Chondrocyte (in vitro differentiated cells): ENCODE data around the gene CNTD1. TPM values are rescaled to one million over a fixed set of nuclear protein-coding genes. Genes with fewer than 3 reads are reported as not detected.
"Not testable (repeated sequence)": the region's sequence is repeated elsewhere in the genome, so short reads cannot be mapped to it uniquely, and the experiment has no call there.

Source experiments
- DNase-seq: peaks from one replicate; pipeline ENCODE4 v3.0.0; 2021; ENCODE audit warnings: mixed read lengths, low spot score
- H3K27ac Mint-ChIP-seq: one replicate; pipeline ENCODE4 v1.8.0; 2021; ENCODE audit warnings: mild to moderate bottlenecking, moderate library complexity, mixed read lengths; ENCODE audit not compliant: unreplicated experiment
- H3K27me3 Mint-ChIP-seq: 2 replicates; pipeline ENCODE4 v1.8.0; 2021; ENCODE audit warnings: low read depth, mixed read lengths
- H3K36me3 Mint-ChIP-seq: 2 replicates; pipeline ENCODE4 v1.8.0; 2021; ENCODE audit warnings: low read depth, mixed read lengths
- H3K4me1 Mint-ChIP-seq: 2 replicates; pipeline ENCODE4 v1.8.0; 2021; ENCODE audit warnings: low read depth, mild to moderate bottlenecking, mixed read lengths
- H3K4me3 Mint-ChIP-seq: one replicate; pipeline ENCODE4 v1.8.0; 2021; ENCODE audit warnings: mild to moderate bottlenecking, moderate library complexity, mixed read lengths; ENCODE audit not compliant: unreplicated experiment
- H3K9me3 Mint-ChIP-seq: 2 replicates; pipeline ENCODE4 v1.8.0; 2021; ENCODE audit warnings: low read depth, mixed read lengths
- CTCF ChIP-seq: fragments of 200-600 bp; sonication (generic); IDR thresholded peaks from 2 replicates; pipeline ENCODE4 v1.5.0; 2021; ENCODE audit warnings: antibody characterized with exemption, mild to moderate bottlenecking, moderate library complexity
- microRNA-seq: library from miRNA; unstranded; fragments of <30 nt; microRNA quantifications from one replicate; pipeline ENCODE4 v1.2.0, GENCODE V29; 2020; ENCODE audit warnings: borderline number of aligned reads
- total RNA-seq: library from RNA; stranded (reverse); gene quantifications from 3 replicates; pipeline ENCODE4 v1.2.1, GENCODE V29; 2021

Gene CNTD1
- total RNA-seq, 1 donor from 2014 or later = not detected

- no peak for TF ChIP-seq CTCF
- no peaks in the 10 kb centered on the region for H3K27me3 Mint-ChIP-seq
- peak overlapping the region; percentile 31 for H3K4me3 Mint-ChIP-seq
- no peaks in the 10 kb centered on the region for H3K9me3 Mint-ChIP-seq
- H3K4me1 Mint-ChIP-seq = peaks cover 15% of the 10 kb centered on the region
- no peak overlapping the region for H3K27ac Mint-ChIP-seq
- DNase-seq = no peak
- H3K36me3 Mint-ChIP-seq = no peaks in the 10 kb centered on the region
These were observed 55.5 kb downstream of the CNTD1 start for GRCh38 chr17:42853968-42854790.

- H3K9me3 Mint-ChIP-seq = no peaks in the 10 kb centered on the region
- TF ChIP-seq CTCF = no peak
- no peak for DNase-seq
- no peak overlapping the region for H3K27ac Mint-ChIP-seq
- H3K4me3 Mint-ChIP-seq = no peak overlapping the region
- H3K27me3 Mint-ChIP-seq = no peaks in the 10 kb centered on the region
- H3K36me3 Mint-ChIP-seq = no peaks in the 10 kb centered on the region
- peaks cover 10% of the 10 kb centered on the region for H3K4me1 Mint-ChIP-seq
These were observed 56.5 kb downstream of the CNTD1 start for GRCh38 chr17:42855048-42855596.

- H3K4me1 Mint-ChIP-seq, H3K36me3 Mint-ChIP-seq, DNase-seq, H3K27me3 Mint-ChIP-seq, H3K27ac Mint-ChIP-seq, H3K4me3 Mint-ChIP-seq, H3K9me3 Mint-ChIP-seq: not testable (repeated sequence)
These were observed 57.4 kb downstream of the CNTD1 start for GRCh38 chr17:42856093-42856492.

GRCh38 chr17:42856516-42856915, 57.9 kb downstream of the CNTD1 start:
- DNase-seq, H3K27ac Mint-ChIP-seq, H3K4me1 Mint-ChIP-seq, H3K4me3 Mint-ChIP-seq, H3K36me3 Mint-ChIP-seq, H3K27me3 Mint-ChIP-seq, H3K9me3 Mint-ChIP-seq: not testable (repeated sequence)

- H3K27ac Mint-ChIP-seq = no peak overlapping the region
- H3K36me3 Mint-ChIP-seq = no peaks in the 10 kb centered on the region
- TF ChIP-seq CTCF = no peak
- no peak overlapping the region for H3K4me3 Mint-ChIP-seq
- no peaks in the 10 kb centered on the region for H3K9me3 Mint-ChIP-seq
- no peaks in the 10 kb centered on the region for H3K27me3 Mint-ChIP-seq
- no peaks in the 10 kb centered on the region for H3K4me1 Mint-ChIP-seq
- DNase-seq = no peak
These were observed 58.7 kb downstream of the CNTD1 start for GRCh38 chr17:42857389-42857788.

Small RNAs within 50 kb of the gene (microRNA-seq; reads per million reads assigned to microRNA genes)
- gene MIR6781 = not detected

Other genes starting within 250 kb of the CNTD1 start
- 1.4 to 2.6 TPM (median 1.4 TPM) in 3 replicates for gene HSD17B1, start 245.9 kb upstream of the CNTD1 start, total RNA-seq
- gene COASY, start 236.7 kb upstream of the CNTD1 start, total RNA-seq = 31.2 to 57.3 TPM (median 37.1 TPM) in 3 replicates
- 30.1 to 37.0 TPM (median 30.3 TPM) in 3 replicates for gene MLX, start 231.8 kb upstream of the CNTD1 start, total RNA-seq
- 4.9 to 13.0 TPM (median 6.1 TPM) in 3 replicates for gene PSMC3IP, start 221.1 kb upstream of the CNTD1 start, total RNA-seq
- gene RETREG3, start 189.5 kb upstream of the CNTD1 start, total RNA-seq = 50.4 to 62.9 TPM (median 61.8 TPM) in 3 replicates
- 41.1 to 70.4 TPM (median 41.6 TPM) in 3 replicates for gene TUBG1, start 189.2 kb upstream of the CNTD1 start, total RNA-seq
- 26.2 to 36.5 TPM (median 29.2 TPM) in 3 replicates for gene TUBG2, start 139.6 kb upstream of the CNTD1 start, total RNA-seq
- gene PLEKHH3, start 121.9 kb upstream of the CNTD1 start, total RNA-seq = 23.7 to 41.5 TPM (median 38.7 TPM) in 3 replicates
- 1.2 to 1.8 TPM (median 1.6 TPM) in 3 replicates for gene CCR10, start 117.0 kb upstream of the CNTD1 start, total RNA-seq
- gene CNTNAP1, start 116.3 kb upstream of the CNTD1 start, total RNA-seq = 22.8 to 43.6 TPM (median 42.1 TPM) in 3 replicates
- gene EZH1, start 53.8 kb upstream of the CNTD1 start, total RNA-seq = 22.2 to 25.6 TPM (median 22.4 TPM) in 3 replicates
- 0.63 to 4.9 TPM (median 3.9 TPM) in 3 replicates for gene RAMP2, start 37.6 kb upstream of the CNTD1 start, total RNA-seq
- gene VPS25, start 25.4 kb upstream of the CNTD1 start, total RNA-seq = 52.5 to 63.9 TPM (median 55.1 TPM) in 3 replicates
- gene WNK4, start 18.3 kb upstream of the CNTD1 start, total RNA-seq = 0.26 to 0.32 TPM in 2 of 3 replicates, not detected in the other
- gene COA3, start 157 bp upstream of the CNTD1 start, total RNA-seq = 38.7 to 49.1 TPM (median 39.5 TPM) in 3 replicates
- 55.3 to 71.6 TPM (median 60.5 TPM) in 3 replicates for gene BECN1, start 25.4 kb downstream of the CNTD1 start, total RNA-seq
- 99.7 to 117 TPM (median 111 TPM) in 3 replicates for gene PSME3, start 34.5 kb downstream of the CNTD1 start, total RNA-seq
- gene AOC2, start 45.7 kb downstream of the CNTD1 start, total RNA-seq = 1.4 to 2.2 TPM (median 1.4 TPM) in 3 replicates
- 0.53 to 17.4 TPM (median 15.5 TPM) in 3 replicates for gene AOC3, start 52.3 kb downstream of the CNTD1 start, total RNA-seq
- not detected in 3 replicates for gene G6PC1, start 101.9 kb downstream of the CNTD1 start, total RNA-seq
- 39.1 to 44.4 TPM (median 44.0 TPM) in 3 replicates for gene AARSD1, start 165.6 kb downstream of the CNTD1 start, total RNA-seq
- gene PTGES3L, start 181.2 kb downstream of the CNTD1 start, total RNA-seq = 1.2 to 5.7 TPM (median 3.9 TPM) in 3 replicates
- gene RUNDC1, start 181.7 kb downstream of the CNTD1 start, total RNA-seq = 11.2 to 13.1 TPM (median 11.3 TPM) in 3 replicates
- gene RPL27, start 199.6 kb downstream of the CNTD1 start, total RNA-seq = 738 to 860 TPM (median 747 TPM) in 3 replicates
- 9.0 to 20.9 TPM (median 12.8 TPM) in 3 replicates for gene IFI35, start 207.9 kb downstream of the CNTD1 start, total RNA-seq
- 290 to 589 TPM (median 567 TPM) in 3 replicates for gene VAT1, start 223.5 kb downstream of the CNTD1 start, total RNA-seq
- 0.73 to 1.5 TPM (median 1.1 TPM) in 3 replicates for gene RND2, start 226.4 kb downstream of the CNTD1 start, total RNA-seq